DMS53 treated with DMSO at 0.1 percent for 48 hours (cell line): ENCODE measurements around the gene TAF6.

ENCODE experiments used
- DNase-seq: peaks from one replicate; lab custom pipeline; 2025; ENCODE audit not compliant: unreplicated experiment; lab: John Stamatoyannopoulos, UW

Gene TAF6

GRCh38 chr7:100124301-100125230 is 5.4 kb upstream of the TAF6 start:
- no peak for DNase-seq

- no peak for DNase-seq
Observed at GRCh38 chr7:100122568-100122967, 3.4 kb upstream of the TAF6 start.

DNA sequence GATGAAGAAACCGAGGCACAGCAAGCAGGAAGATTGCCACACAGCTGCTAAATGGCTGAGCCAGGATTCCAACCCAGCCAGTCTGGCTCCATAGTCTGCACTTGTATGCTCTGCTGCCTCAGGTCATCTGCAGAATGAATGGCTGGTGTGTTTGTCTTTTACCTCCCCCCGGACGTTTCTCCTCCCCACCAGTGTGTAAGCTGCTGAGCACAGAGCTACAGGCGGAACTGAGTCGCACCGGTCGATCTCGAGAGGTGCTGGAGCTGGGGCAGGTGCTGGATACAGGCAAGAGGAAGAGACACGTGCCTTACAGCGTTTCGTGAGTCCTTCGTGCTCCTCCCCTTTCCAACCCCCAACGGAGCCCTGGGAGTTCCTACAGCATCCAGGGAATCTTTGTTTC is 2.9 kb upstream of the TAF6 start:
- peak; percentile 98 for DNase-seq

GRCh38 chr7:100120733-100121036 is 1.5 kb upstream of the TAF6 start:
- DNase-seq = no peak

- peak; percentile 63 for DNase-seq
Observed at GRCh38 chr7:100119970-100120732, 993 bp upstream of the TAF6 start.

GRCh38 chr7:100118388-100119071 is 628 bp downstream of the TAF6 start:
- DNase-seq = no peak

DNA sequence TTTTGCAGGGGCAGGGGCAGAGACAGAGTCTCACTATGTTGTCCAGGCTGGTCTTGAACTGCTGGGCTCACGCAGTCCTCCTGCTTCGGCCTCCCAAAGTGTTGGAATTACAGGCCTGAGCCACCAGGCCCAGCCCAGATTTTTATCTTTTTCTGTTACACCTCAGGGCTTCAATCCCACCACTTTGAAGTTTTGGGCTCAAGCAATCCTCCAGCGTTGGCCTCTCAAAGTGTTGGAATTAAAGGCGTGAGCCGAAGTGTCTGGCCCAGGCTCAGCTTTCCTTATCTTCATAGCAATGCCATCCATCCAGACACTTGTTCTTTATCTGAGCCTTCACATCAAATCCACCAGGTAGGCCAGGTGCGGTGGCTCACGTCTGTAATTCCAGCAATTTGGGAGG is 4.1 kb downstream of the TAF6 start:
- DNase-seq = no peak

- no peak for DNase-seq
Observed at GRCh38 chr7:100111914-100112313, 7.2 kb downstream of the TAF6 start.

DNA sequence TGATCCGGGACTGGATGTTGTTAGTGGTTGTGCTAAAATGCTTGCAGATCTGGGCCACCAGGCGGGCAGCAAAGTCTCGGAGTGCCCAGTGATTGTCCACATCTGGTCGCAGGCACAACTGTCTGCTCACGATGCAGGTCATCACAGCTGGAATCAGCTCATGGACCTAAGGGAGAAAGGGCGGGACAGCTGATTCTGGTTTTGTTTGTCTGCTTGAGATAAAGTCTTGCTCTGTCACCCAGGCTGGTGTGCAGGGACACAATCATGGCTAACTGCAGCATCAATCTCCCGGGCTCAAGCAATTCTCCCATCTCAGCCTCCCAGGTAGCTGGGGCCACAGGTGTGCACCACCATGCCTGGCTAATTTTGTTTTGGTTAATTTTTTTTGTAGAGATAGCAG is 8.0 kb downstream of the TAF6 start:
- no peak for DNase-seq

GRCh38 chr7:100109521-100110163 is 9.5 kb downstream of the TAF6 start:
- no peak for DNase-seq

DNA sequence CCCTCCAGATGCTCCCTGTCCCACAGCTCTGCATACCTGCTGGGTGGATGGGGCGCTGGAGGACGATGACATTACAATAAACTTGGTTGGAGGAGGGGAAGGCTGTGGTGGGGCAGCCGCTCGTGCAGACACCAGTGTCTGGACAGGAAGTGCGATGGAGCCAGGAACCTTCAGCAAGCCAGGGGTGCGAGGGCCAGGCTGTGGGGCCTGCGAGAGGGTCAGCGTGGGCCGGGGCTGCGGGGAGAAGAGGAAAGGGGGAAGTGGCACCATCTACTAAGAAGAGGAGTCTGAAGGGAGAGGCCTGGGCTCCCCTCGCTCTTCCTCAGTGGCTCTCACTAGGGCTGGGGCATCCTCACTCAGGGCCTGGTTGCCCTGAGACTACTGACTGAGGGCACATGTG is 11.3 kb downstream of the TAF6 start:
- DNase-seq = no peak

GRCh38 chr7:100107125-100107737 is 11.9 kb downstream of the TAF6 start:
- DNase-seq = no peak

GRCh38 chr7:100106633-100107032 is 12.5 kb downstream of the TAF6 start:
- no peak for DNase-seq

- DNase-seq = no peak
Observed at GRCh38 chr7:100105534-100105933, 13.6 kb downstream of the TAF6 start.

DNA sequence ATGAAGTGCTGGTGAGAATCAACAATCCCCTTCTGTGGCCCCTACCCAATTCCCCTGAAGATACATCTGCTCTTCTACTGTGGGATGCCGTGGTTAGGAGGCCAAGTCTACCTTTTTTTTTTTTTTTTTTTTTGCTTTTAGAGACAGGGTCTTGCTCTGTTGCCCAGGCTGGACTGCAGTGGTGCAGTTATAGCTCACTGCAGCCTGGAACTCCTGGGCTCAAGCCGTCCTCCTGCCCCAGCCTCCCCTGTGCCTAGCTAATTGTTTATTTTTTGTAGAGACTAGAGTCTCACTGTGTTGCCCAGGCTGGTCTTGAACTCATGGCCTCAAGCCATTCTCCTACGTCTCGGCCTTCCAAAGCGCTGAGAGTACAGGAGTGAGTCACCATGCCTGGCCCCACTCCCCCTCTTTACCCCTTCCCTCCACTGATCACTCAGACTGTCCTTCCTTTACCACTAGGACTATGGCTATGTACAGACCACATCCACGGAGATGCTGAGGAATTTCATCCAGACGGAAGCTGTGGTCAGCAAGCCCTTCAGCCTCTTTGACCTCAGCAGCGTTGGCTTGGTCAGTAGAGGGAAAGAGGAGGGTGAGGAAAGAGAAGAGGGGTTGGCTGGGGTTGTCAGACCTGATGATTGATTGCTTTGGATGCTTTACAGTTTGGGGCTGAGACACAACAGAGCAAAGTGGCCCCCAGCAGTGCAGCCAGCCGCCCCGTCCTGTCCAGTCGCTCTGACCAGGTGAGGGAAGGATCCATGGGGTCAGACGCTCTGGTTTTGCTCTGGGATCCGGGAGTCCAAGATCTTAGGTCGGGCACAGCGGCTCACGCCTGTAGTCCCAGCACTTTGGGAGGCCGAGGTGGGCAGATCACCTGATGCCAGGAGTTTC is 16.0 kb downstream of the TAF6 start:
- DNase-seq = no peak

DNA sequence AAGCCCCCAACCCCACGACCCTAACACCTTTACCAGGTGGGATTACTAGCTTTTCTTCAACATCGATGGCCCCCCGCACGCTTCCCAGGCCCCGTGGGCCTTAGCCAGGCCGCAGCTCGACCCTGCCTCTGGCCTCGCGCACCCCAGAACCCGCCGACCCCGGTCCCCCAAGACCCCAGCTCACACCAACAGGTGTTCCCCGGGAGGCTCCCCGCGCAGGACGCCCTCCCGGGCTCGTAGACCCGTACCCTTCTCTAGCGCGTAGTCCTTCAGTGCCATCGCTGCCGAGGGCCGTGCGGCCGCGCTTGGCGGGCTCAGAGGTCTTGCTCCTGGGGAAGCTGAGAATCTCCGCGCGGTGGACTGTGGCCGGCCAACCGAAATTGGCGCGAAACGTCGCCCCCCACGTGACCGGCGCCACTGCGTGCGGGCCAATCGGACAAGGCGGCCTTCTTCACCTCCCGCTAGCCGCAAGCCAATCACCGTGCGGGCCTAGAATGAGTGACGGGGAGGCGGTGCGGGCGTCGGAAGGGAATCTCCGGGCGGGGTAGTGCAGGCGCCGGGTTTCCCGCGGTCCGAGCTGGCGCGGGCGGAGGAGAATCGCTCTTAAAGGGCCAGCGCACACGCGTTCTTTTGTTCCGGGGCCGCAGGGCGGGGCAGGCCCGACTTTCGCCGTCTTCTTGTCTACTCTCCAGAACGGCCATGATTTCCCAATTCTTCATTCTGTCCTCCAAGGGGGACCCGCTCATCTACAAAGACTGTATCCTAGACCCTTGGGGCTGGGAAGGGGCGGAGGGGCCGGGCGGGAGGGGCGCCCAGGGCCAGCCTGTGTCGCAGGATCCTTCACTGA is 17.9 kb downstream of the TAF6 start, which contains the start of the genes AP4M1 and MCM7:
Gene AP4M1 (plus strand): TSS at position 628 of the 847 bp plus-strand sequence. CDS start 72 bp downstream, at position 700.
Gene MCM7 (minus strand): TSS at position 382 of the 847 bp plus-strand sequence. CDS start 103 bp downstream, at position 279.
- DNase-seq = peak; percentile 99

DNA sequence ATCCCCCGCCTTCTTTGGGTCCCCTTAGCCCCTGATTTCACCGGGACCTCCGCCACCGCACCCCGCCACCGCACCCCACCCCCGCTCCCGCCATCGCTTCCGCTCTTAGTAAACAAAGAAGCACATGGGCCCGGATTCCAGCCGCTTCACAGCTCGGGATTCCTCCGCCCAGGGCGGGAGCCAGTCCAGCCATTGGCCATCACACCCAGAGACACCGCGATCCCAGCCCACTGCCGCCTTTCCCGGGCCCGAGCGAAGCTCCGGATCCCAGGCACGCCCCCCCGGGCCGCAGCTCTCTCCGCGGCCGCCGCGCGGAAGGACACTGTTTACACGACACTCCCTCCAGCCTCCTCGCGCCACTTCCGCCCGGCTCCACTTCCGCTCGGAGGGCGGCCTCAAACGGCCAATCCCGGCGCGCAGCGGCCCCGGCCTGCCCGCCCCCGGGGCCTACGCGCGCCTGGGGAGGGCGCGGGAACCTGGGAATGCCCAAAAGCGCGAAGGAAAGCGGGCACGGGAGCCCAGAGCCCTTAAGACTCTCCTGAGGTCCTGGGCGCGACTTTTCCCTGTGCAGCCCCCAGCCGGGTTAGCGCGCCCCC is 18.6 kb downstream of the TAF6 start:
- DNase-seq = peak; percentile 93

GRCh38 chr7:100099452-100099851 is 19.7 kb downstream of the TAF6 start:
- DNase-seq = no peak
